22Rv1 (cell line): Measurements from ENCODE around the gene SLC8A1.

Source experiments
- CTCF ChIP-seq: fragments of 450-650 bp; IDR thresholded peaks from 2 replicates; pipeline ENCODE4 v1.5.1; 2017; ENCODE audit warnings: mild to moderate bottlenecking
- ZFX ChIP-seq: fragments of 450-650 bp; IDR thresholded peaks from 2 replicates; pipeline ENCODE4 v1.6.1; 2017; ENCODE audit warnings: antibody characterized with exemption, borderline replicate concordance

- TF ChIP-seq CTCF (no peak), ZFX (no peak)
These were observed 321.5 kb downstream of the SLC8A1 start for GRCh38 chr2:40130251-40130994.
